Rectal smooth muscle tissue (tissue), 1 donor: ENCODE results near the gene SEC24D.

Experiments
- H3K27ac ChIP-seq: one replicate; pipeline ENCODE4 v1.7.0; 2013; ENCODE audit warnings: low read depth, low read length, inconsistent platforms
- H3K27me3 ChIP-seq: one replicate; pipeline ENCODE4 v1.7.0; 2013; ENCODE audit warnings: low read length; ENCODE audit not compliant: control insufficient read depth, insufficient read depth
- H3K36me3 ChIP-seq: one replicate; pipeline ENCODE4 v1.7.0; 2013; ENCODE audit warnings: low read length; ENCODE audit not compliant: control insufficient read depth, insufficient read depth
- H3K4me1 ChIP-seq: one replicate; pipeline ENCODE4 v1.7.0; 2013; ENCODE audit warnings: low read length; ENCODE audit not compliant: control insufficient read depth, insufficient read depth
- H3K4me3 ChIP-seq: one replicate; pipeline ENCODE4 v1.7.0; 2013; ENCODE audit warnings: low read length
- H3K9ac ChIP-seq: one replicate; pipeline ENCODE4 v1.7.0; 2013; ENCODE audit warnings: low read length

The SEC24D gene

DNA sequence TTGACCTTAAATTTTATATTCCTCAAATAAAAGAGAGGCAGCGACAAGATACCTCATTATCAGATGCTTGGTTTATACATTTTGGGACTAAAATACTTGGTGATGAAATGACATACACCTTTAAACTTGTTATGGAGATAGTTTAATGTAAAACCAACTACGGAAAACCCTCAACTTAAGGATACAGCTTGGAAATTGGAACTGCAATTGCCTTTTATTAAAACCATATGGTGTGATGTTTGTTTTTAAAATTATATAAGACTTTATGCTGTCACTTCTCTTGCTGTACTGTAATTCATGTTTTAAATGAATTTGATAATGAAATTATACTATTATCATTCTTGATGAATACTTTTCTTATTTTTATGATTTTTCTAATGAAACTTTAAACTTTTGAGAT, 124.9 kb downstream of the SEC24D start:
- Histone ChIP-seq H3K36me3 (peaks cover 7% of the 10 kb centered on the region), H3K27me3 (no peaks in the 10 kb centered on the region), H3K27ac (no peak overlapping the region), H3K4me3 (no peak overlapping the region), H3K9ac (no peak overlapping the region), H3K4me1 (no peaks in the 10 kb centered on the region)

- no peaks in the 10 kb centered on the region for H3K4me1 ChIP-seq
- no peak overlapping the region for H3K9ac ChIP-seq
- no peak overlapping the region for H3K4me3 ChIP-seq
- H3K36me3 ChIP-seq: peaks cover 24% of the 10 kb centered on the region
- no peak overlapping the region for H3K27ac ChIP-seq
- H3K27me3 ChIP-seq: no peaks in the 10 kb centered on the region
Measured at GRCh38 chr4:118703118-118703517, 132.8 kb downstream of the SEC24D start.

DNA sequence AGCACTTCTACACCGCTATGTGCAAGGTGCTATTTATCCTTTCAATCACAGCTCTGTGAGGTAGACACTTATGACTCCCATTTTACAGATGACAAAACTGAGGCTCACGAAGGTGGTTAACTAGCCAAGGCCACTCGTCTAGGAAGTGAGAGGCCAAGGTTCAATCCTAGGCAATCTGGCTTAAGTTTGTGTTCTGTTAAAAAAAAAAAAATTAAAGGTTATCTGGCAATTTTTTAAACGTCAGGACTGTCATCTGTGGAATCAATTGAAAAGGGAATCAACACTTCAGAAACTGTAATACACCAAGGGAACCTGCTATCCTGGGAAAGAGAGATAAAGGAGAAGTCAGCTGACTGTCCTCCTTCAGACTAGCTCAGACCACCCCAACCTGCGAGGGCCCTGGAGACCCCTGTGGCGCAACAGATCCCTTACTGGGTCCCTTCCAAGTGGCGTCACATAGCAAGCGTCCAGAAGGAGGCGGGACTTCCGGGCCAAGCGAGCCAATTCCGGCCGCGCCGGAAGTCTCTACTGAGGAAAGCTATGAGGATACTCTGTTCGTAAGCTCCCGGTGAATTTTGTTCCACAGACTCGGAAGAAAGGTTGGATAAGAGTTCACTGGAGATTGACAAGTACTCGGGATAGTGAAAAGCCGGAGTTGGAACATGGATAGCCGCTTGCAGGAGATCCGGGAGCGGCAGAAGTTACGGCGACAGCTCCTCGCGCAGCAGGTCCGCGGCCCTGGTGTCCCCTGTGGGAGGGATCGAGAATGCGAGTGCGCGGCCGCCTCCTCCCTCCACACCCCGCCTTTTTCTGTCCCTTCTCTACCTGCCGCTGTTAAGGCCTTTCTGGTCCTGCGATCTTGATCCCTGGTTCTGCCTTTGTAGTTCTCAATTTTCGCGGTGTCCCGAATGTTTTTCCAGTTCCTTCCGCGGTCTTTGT, 150.8 kb downstream of the SEC24D start, which contains the start of gene METTL14:
Gene METTL14, plus strand, starts transcription at position 520 of the 939 bp plus-strand sequence. Its CDS starts 143 bp downstream, at position 663.
- peak within 1 kb of the TSS; percentile 89 for H3K9ac ChIP-seq
- peaks cover 8% of the 10 kb centered on the region for H3K36me3 ChIP-seq
- H3K4me1 ChIP-seq: peaks cover 8% of the 10 kb centered on the region
- H3K4me3 ChIP-seq: peak within 1 kb of the TSS; percentile 97
- peak within 1 kb of the TSS; percentile 93 for H3K27ac ChIP-seq
- H3K27me3 ChIP-seq: no peaks in the 10 kb centered on the region

DNA sequence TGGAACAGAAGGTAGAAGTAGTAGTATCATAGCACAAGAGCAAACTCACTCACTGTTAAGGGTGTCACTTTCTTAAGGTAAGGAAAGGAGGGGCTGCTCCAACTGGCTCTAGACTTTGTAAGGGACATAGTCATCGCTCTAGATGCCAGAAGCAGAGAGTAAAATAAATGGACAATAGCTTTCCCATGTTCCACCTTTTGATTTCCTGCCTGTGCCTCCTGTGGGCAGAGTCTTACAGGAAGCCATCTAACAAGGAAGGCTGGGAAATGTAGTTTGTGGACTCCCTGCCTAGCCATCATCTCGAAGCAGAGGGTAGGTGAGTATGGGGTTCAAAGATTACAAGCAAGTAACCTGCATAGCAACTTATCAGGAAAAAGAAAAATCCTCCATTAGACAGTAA, 152.4 kb downstream of the SEC24D start:
- no peaks in the 10 kb centered on the region for H3K27me3 ChIP-seq
- no peak overlapping the region for H3K9ac ChIP-seq
- peaks cover 5% of the 10 kb centered on the region for H3K36me3 ChIP-seq
- peaks cover 8% of the 10 kb centered on the region for H3K4me1 ChIP-seq
- no peak overlapping the region for H3K4me3 ChIP-seq
- H3K27ac ChIP-seq: no peak overlapping the region

DNA sequence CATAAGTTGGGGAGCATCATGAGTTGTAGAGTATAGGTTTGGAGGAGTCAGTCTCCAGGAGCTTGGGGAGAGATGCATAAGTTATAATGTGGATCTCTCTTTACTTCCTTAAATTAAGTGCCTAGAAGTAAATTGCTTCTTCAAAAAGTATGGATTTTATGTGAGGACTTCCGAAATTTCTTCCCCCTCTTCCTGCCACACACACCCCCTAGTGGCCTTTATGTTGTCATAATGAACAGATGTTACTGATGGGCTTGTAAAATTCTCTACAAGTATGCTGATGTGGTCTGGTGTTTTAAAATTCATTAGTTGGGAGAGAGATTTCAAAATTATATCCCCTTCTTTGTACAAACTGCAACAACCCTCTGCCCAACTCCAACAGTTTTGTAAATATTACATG, 153.0 kb downstream of the SEC24D start:
- Histone ChIP-seq H3K4me1 (peaks cover 8% of the 10 kb centered on the region), H3K36me3 (peaks cover 5% of the 10 kb centered on the region), H3K27ac (no peak overlapping the region), H3K9ac (no peak overlapping the region), H3K27me3 (no peaks in the 10 kb centered on the region), H3K4me3 (no peak overlapping the region)

GRCh38 chr4:118680808-118681207, 155.1 kb downstream of the SEC24D start:
- H3K36me3 ChIP-seq: peaks cover 2% of the 10 kb centered on the region
- no peaks in the 10 kb centered on the region for H3K27me3 ChIP-seq
- no peak overlapping the region for H3K4me3 ChIP-seq
- no peaks in the 10 kb centered on the region for H3K4me1 ChIP-seq
- H3K9ac ChIP-seq: no peak overlapping the region
- no peak overlapping the region for H3K27ac ChIP-seq

DNA sequence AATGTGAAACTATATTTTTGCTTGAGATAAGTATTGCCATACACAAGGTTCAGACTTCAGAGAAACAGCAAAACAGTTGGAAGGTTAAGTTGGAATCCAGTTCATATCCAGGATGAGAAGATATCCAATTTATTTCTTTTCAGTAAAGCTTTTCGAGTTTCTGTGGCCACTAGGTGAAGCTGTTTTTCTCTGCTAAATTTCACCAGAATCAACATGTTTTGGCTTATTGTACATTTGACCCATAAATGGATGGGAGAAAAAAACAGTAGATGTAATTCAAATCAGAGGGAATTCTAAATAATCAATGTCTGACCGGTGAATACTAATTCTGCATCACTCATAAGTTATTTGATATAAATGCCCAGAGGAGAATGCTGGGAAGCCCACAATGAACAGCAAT, 159.8 kb downstream of the SEC24D start:
- no peak overlapping the region for H3K27ac ChIP-seq
- no peak overlapping the region for H3K9ac ChIP-seq
- H3K27me3 ChIP-seq: no peaks in the 10 kb centered on the region
- H3K4me3 ChIP-seq: no peak overlapping the region
- no peaks in the 10 kb centered on the region for H3K4me1 ChIP-seq
- H3K36me3 ChIP-seq: no peaks in the 10 kb centered on the region
